GM12878 (cell line): Measurements from ENCODE around the gene MAT2B. TPM values are rescaled to one million over a fixed set of nuclear protein-coding genes. Genes with fewer than 3 reads are reported as not detected.

ENCODE experiments used
- ATAC-seq: fragments of 200-7000 bp; cut with Tn5 transposase; 3 replicates; pipeline ENCODE4 v1.9.1; 2020; ENCODE audit warnings: mild to moderate bottlenecking, moderate library complexity
- BruUV-seq: library from RNA; stranded (reverse); fragments of 400-500 nt; replicated peaks from 2 replicates; lab custom pipeline; 2021; lab: Mats Ljungman, UMichigan
- CTCF ChIA-PET: fragments of 300-600 bp; sonication (Branson Sonifier 250); formaldehyde crosslinking; extraction: SDS; loops from one replicate; lab custom pipeline; 2021; ENCODE audit warnings: inconsistent platforms; lab: Yijun Ruan, JAX
- POLR2A ChIA-PET: fragments of 350-600 bp; formaldehyde crosslinking; extraction: SDS; loops from one replicate; lab custom pipeline; 2021; ENCODE audit warnings: inconsistent platforms; lab: Charles Lee
- RAD21 ChIA-PET: fragments of 300-600 bp; sonication (Branson Sonifier 250); formaldehyde crosslinking; loops from one replicate; lab custom pipeline; 2023; ENCODE audit warnings: antibody characterized with exemption; ENCODE audit not compliant: unreplicated experiment; lab: Charles Lee
- SMC1A ChIA-PET: fragments of 300-600 bp; sonication (Branson Sonifier 250); formaldehyde crosslinking; loops from one replicate; lab custom pipeline; 2023; ENCODE audit not compliant: unreplicated experiment, uncharacterized antibody; lab: Charles Lee
- DNase-seq: peaks from one replicate; pipeline ENCODE4 v3.0.0-alpha.2; 2011; ENCODE audit warnings: low read depth, low spot score
- FAIRE-seq: peaks from 3 replicates; lab custom pipeline; 2011; peaks lifted over from hg19 to GRCh38; lab: Jason Lieb, UNC
- H2AFZ ChIP-seq: 2 replicates; pipeline ENCODE4 v1.6.0; 2011; ENCODE audit warnings: low read depth, low read length, control low read depth; ENCODE audit not compliant: control insufficient read depth
- H3K27ac ChIP-seq: 2 replicates; pipeline ENCODE4 v1.5.1; 2011; ENCODE audit warnings: control low read depth; ENCODE audit not compliant: control insufficient read depth, insufficient read depth
- H3K27me3 ChIP-seq, 2 experiments: replicated peaks in 1 of 2; 2 replicates each; pipeline versions ENCODE4 v1.6.0 to v1.6.1; 2011; ENCODE audit warnings: low read length in 1 of 2; ENCODE audit not compliant: control insufficient read depth in 2 of 2, insufficient read depth in 2 of 2
- H3K36me3 ChIP-seq, 2 experiments: 2 replicates each; pipeline ENCODE4 v1.5.1; 2011; ENCODE audit warnings: low read length in 1 of 2; ENCODE audit not compliant: control insufficient read depth in 2 of 2, insufficient read depth in 2 of 2
- H3K4me1 ChIP-seq: 2 replicates; pipeline ENCODE4 v1.6.1; 2011; ENCODE audit warnings: mild to moderate bottlenecking, low read length, moderate library complexity, mixed read lengths; ENCODE audit not compliant: control insufficient read depth, insufficient read depth
- H3K4me2 ChIP-seq: 2 replicates; pipeline ENCODE4 v1.6.0; 2011; ENCODE audit warnings: control low read depth; ENCODE audit not compliant: control insufficient read depth, insufficient read depth
- H3K4me3 ChIP-seq: fragments of 200-600 bp; sonication (generic); 2 replicates; pipeline ENCODE4 v1.5.1; 2016
- H3K79me2 ChIP-seq: 2 replicates; pipeline ENCODE4 v1.6.0; 2011; ENCODE audit warnings: low read length; ENCODE audit not compliant: control insufficient read depth, insufficient read depth
- H3K9ac ChIP-seq: 2 replicates; pipeline ENCODE4 v1.8.0; 2011; ENCODE audit warnings: low read length, control low read depth, mixed read lengths; ENCODE audit not compliant: control insufficient read depth, insufficient read depth
- H3K9me3 ChIP-seq: replicated peaks from 3 replicates; pipeline ENCODE4 v1.5.1; 2011; ENCODE audit warnings: mild to moderate bottlenecking, low read length; ENCODE audit not compliant: control insufficient read depth, insufficient read depth
- H4K20me1 ChIP-seq: 2 replicates; pipeline ENCODE4 v1.6.0; 2011; ENCODE audit not compliant: control insufficient read depth, insufficient read depth
- EP300 ChIP-seq, 2 experiments: fragments of 150-350 bp in 1 of 2; IDR thresholded peaks; 2 replicates each; pipeline ENCODE4 v1.6.1; 2011 to 2012; ENCODE audit warnings: low read depth in 2 of 2, low read length in 2 of 2, borderline replicate concordance in 1 of 2, improper control_type of control experiment in 1 of 2, inconsistent platforms in 1 of 2; ENCODE audit not compliant: control insufficient read depth in 1 of 2
- IKZF1 ChIP-seq: fragments of 450-650 bp; conservative IDR thresholded peaks from 2 replicates; pipeline ENCODE4 v1.6.1; 2017; ENCODE audit warnings: antibody characterized with exemption, mild to moderate bottlenecking
- SIX5 ChIP-seq: IDR thresholded peaks from 2 replicates; pipeline ENCODE4 v1.6.1; 2011; ENCODE audit warnings: mild to moderate bottlenecking, low read depth, low read length, moderate library complexity; ENCODE audit not compliant: severe bottlenecking
- SMC3 ChIP-seq: IDR thresholded peaks from 2 replicates; pipeline ENCODE4 v1.6.1; 2011; ENCODE audit warnings: low read length, improper control_type of control experiment, borderline replicate concordance
- STAT3 ChIP-seq: IDR thresholded peaks from 2 replicates; pipeline ENCODE4 v1.6.1; 2011; ENCODE audit warnings: low read depth, low read length, improper control_type of control experiment
- ZZZ3 ChIP-seq: IDR thresholded peaks from 2 replicates; pipeline ENCODE4 v1.6.1; 2011; ENCODE audit warnings: low read depth; ENCODE audit not compliant: control insufficient read depth, insufficient read length
- WGBS: methylation state at CpG from one replicate; pipeline ENCODE4 v1.1.6; 2016; ENCODE audit warnings: low lambda C conversion rate; ENCODE audit not compliant: insufficient replicate concordance, insufficient coverage; ENCODE audit errors: missing lambda C conversion rate; 5-methylcytosine and 5-hydroxymethylcytosine counted together
- in situ Hi-C: fragments of 300-500 bp; cut with MboI; formaldehyde crosslinking; loops from 9 replicates; pipeline ENCODE4 v1.14.3; 2018; ENCODE audit warnings: mixed read lengths
- intact Hi-C: fragments of 100-400 bp; cut with micrococcal nuclease; formaldehyde crosslinking; loops from one replicate; pipeline ENCODE4 v1.14.2; 2022; ENCODE audit not compliant: unreplicated experiment
- polyA plus RNA-seq, 11 experiments: library from polyadenylated mRNA; depleted of rRNA in 4 of 11; unstranded in 6 of 11; stranded (reverse) in 5 of 11; fragments of >200 nt; fragmentation: Nextera tagmentation in 4 of 11; fragmentation: Illumina TruSeq in 1 of 11; extraction: Ambion mirVana in 4 of 11; extraction: Trizol in 1 of 11; gene quantifications; 1 replicate in 1 of 11; 2 replicates in 10 of 11; pipeline versions ENCODE4 v1.2.1 to v1.2.3, GENCODE V29; 2011 to 2016; ENCODE audit warnings: inconsistent platforms in 2 of 11, missing spikeins in 2 of 11, low read depth in 1 of 11
- total RNA-seq, 4 experiments: library from RNA; depleted of rRNA in 3 of 4; stranded (reverse); fragments of >200 nt in 3 of 4; fragmentation: Illumina TruSeq in 1 of 4; extraction: Trizol in 1 of 4; gene quantifications; 2 replicates each; pipeline versions ENCODE4 v1.2.1 to v1.2.3, GENCODE V29; 2013 to 2021
- TF ChIP-seq, protein P1 (sequence below): fragments of 450-650 bp; IDR thresholded peaks from 2 replicates; pipeline ENCODE4 v1.6.1; 2017; ENCODE audit warnings: borderline replicate concordance

Gene MAT2B
- total and polyA plus RNA-seq, 10 of the 15 experiments (the other 5 are each of a cell fraction or from before 2014, with no cell fraction given), result 43.2 to 122 (median 63.7) TPM

DNA sequence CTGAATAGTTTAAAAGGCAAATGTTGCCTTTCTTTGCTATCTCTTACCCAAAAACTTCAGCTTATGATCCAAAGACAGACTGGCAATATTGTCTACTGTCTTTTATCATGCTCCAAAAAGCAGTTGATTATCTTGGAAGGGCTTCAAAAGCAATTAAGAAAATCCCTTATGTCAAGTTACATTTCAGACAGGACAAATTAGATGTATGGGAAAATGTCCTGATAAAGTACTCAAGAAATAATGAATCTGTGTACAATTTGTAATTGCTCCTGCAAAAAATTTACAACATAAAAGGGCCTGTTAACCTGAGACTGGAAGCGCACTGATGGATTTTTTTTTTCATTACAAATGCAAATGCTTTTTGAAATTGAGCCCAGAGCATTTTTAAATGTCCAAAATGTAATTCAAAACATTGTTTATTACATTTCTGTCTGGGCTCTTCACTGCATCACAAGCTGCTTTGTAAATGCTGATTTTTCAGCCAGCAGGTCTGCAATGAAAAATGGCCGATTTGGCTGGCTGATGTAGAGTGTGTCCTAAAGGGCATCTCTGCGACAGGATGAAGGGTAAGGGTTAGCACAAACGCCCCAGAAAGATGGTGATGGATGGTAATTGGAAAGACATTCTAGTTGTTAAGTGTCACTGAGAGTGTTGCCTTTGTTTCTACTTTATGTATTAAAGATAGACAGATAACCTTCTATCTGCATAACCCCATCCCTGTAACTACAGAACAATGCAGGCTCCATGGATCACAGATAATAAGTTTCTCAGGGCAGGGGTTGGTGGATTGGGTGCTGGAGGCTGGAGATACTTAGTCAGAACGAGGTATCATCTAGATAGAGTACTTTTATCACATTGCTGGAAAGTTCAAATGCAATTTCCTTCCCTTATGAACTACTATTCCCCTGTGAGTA lies 27.0 kb downstream of the MAT2B start:
- no peak overlapping the region for H3K4me3 ChIP-seq
- DNase-seq (no peak), FAIRE-seq (no peak), ATAC-seq (no peak)
- H3K9ac ChIP-seq, result no peak overlapping the region
- POLR2A ChIA-PET, result no interaction called here
- 41% methylated on average over 5 of the region's 5 CpGs for WGBS
- CTCF ChIA-PET, result interaction anchor here (0.7 kb wide), 1 partner anchor 49 kb away, joined by 4 read pairs; no protein-coding TSS in a partner anchor
- in situ Hi-C loops (no loop called here), intact Hi-C loops (no loop called here)
- no peaks in the 10 kb centered on the region for H3K36me3 ChIP-seq
- no TSS peak for BruUV-seq
- H3K27ac ChIP-seq, result no peak overlapping the region
- SMC1A ChIA-PET, result interaction anchor here (1.0 kb wide), 1 partner anchor 16 kb away, joined by 3 read pairs; no protein-coding TSS in a partner anchor
- no peaks in the 10 kb centered on the region for H4K20me1 ChIP-seq
- no peaks in the 10 kb centered on the region for H3K9me3 ChIP-seq
- H2AFZ ChIP-seq, result no peak overlapping the region
- no peaks in the 10 kb centered on the region for H3K27me3 ChIP-seq
- H3K79me2 ChIP-seq, result no peaks in the 10 kb centered on the region
- RAD21 ChIA-PET, result no interaction called here
- no peaks in the 10 kb centered on the region for H3K4me1 ChIP-seq
- TF ChIP-seq SMC3 (no peak), ZZZ3 (no peak), STAT3 (no peak), EP300 (IDR thresholded peaks at IDR 0.05; ENCODE audit: borderline replicate concordance in 1 of 2, control insufficient read depth in 1 of 2, low read depth in 2 of 2, low read length in 2 of 2) (no peak), IKZF1 (no peak), SIX5 (no peak)
- TF ChIP-seq, protein P1, sequence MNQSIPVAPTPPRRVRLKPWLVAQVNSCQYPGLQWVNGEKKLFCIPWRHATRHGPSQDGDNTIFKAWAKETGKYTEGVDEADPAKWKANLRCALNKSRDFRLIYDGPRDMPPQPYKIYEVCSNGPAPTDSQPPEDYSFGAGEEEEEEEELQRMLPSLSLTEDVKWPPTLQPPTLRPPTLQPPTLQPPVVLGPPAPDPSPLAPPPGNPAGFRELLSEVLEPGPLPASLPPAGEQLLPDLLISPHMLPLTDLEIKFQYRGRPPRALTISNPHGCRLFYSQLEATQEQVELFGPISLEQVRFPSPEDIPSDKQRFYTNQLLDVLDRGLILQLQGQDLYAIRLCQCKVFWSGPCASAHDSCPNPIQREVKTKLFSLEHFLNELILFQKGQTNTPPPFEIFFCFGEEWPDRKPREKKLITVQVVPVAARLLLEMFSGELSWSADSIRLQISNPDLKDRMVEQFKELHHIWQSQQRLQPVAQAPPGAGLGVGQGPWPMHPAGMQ, result no peak
- H3K4me2 ChIP-seq, result no peak overlapping the region
